ENCODE results near the gene NOXRED1.

The NOXRED1 gene

GRCh38 chr14:77376771-77377501, 46.4 kb downstream of the NOXRED1 start, which contains the start of the genes SAMD15 and TMED8:
TSS of gene SAMD15 (plus strand) at chr14:77377379. CDS start at chr14:77377419, 40 bp downstream.
TSS of gene TMED8 (minus strand) at chr14:77377094. CDS start at chr14:77377053, 41 bp downstream.
- no peaks in the 10 kb centered on the region for H3K4me1 ChIP-seq (ENCODE audit: insufficient read depth, low read length)
- H3K36me3 ChIP-seq (ENCODE audit: insufficient read depth, low read length), result no peaks in the 10 kb centered on the region
- H3K9me3 ChIP-seq (ENCODE audit: control insufficient read depth, insufficient read depth, low read length), result no peaks in the 10 kb centered on the region
- H3K9ac ChIP-seq (ENCODE audit: low read depth, low read length), result peak within 1 kb of the TSS; percentile 62

- Histone ChIP-seq H3K4me1 (ENCODE audit: insufficient read depth, low read length) (no peaks in the 10 kb centered on the region), H3K36me3 (ENCODE audit: insufficient read depth, low read length) (no peaks in the 10 kb centered on the region), H3K9ac (ENCODE audit: low read depth, low read length) (peak overlapping the region; percentile 62), H3K9me3 (ENCODE audit: control insufficient read depth, insufficient read depth, low read length) (no peaks in the 10 kb centered on the region)
Observed at GRCh38 chr14:77375973-77376770, 47.2 kb downstream of the NOXRED1 start.

GRCh38 chr14:77375164-77375950, 48.0 kb downstream of the NOXRED1 start:
- H3K9me3 ChIP-seq (ENCODE audit: control insufficient read depth, insufficient read depth, low read length), result no peaks in the 10 kb centered on the region
- H3K36me3 ChIP-seq (ENCODE audit: insufficient read depth, low read length), result no peaks in the 10 kb centered on the region
- H3K9ac ChIP-seq (ENCODE audit: low read depth, low read length), result no peak overlapping the region; the same call in 1 of the 2 replicates
- H3K4me1 ChIP-seq (ENCODE audit: insufficient read depth, low read length), result no peaks in the 10 kb centered on the region

GRCh38 chr14:77372304-77372841, 51.0 kb downstream of the NOXRED1 start:
- Histone ChIP-seq H3K36me3 (ENCODE audit: insufficient read depth, low read length) (no peaks in the 10 kb centered on the region), H3K9ac (ENCODE audit: low read depth, low read length) (no peak overlapping the region), H3K9me3 (ENCODE audit: control insufficient read depth, insufficient read depth, low read length) (no peaks in the 10 kb centered on the region), H3K4me1 (ENCODE audit: insufficient read depth, low read length) (no peaks in the 10 kb centered on the region)

- Histone ChIP-seq H3K9ac (ENCODE audit: low read depth, low read length) (no peak overlapping the region), H3K36me3 (ENCODE audit: insufficient read depth, low read length) (no peaks in the 10 kb centered on the region; the same call in 1 of the 2 replicates), H3K4me1 (ENCODE audit: insufficient read depth, low read length) (no peaks in the 10 kb centered on the region), H3K9me3 (ENCODE audit: control insufficient read depth, insufficient read depth, low read length) (no peaks in the 10 kb centered on the region)
Observed at GRCh38 chr14:77369285-77369684, 54.0 kb downstream of the NOXRED1 start.

- Histone ChIP-seq H3K36me3 (ENCODE audit: insufficient read depth, low read length) (no peaks in the 10 kb centered on the region; the same call in 1 of the 2 replicates), H3K4me1 (ENCODE audit: insufficient read depth, low read length) (no peaks in the 10 kb centered on the region), H3K9ac (ENCODE audit: low read depth, low read length) (no peak overlapping the region), H3K9me3 (ENCODE audit: control insufficient read depth, insufficient read depth, low read length) (no peaks in the 10 kb centered on the region)
Observed at GRCh38 chr14:77364146-77364545, 59.2 kb downstream of the NOXRED1 start.

GRCh38 chr14:77359626-77360025, 63.7 kb downstream of the NOXRED1 start:
- Histone ChIP-seq H3K36me3 (ENCODE audit: insufficient read depth, low read length) (no peaks in the 10 kb centered on the region), H3K9ac (ENCODE audit: low read depth, low read length) (no peak overlapping the region), H3K4me1 (ENCODE audit: insufficient read depth, low read length) (no peaks in the 10 kb centered on the region), H3K9me3 (ENCODE audit: control insufficient read depth, insufficient read depth, low read length) (no peaks in the 10 kb centered on the region)

GRCh38 chr14:77356899-77357298, 66.4 kb downstream of the NOXRED1 start:
- Histone ChIP-seq H3K36me3 (ENCODE audit: insufficient read depth, low read length) (no peaks in the 10 kb centered on the region), H3K9ac (ENCODE audit: low read depth, low read length) (no peak overlapping the region), H3K4me1 (ENCODE audit: insufficient read depth, low read length) (no peaks in the 10 kb centered on the region), H3K9me3 (ENCODE audit: control insufficient read depth, insufficient read depth, low read length) (no peaks in the 10 kb centered on the region)

GRCh38 chr14:77355811-77356210, 67.5 kb downstream of the NOXRED1 start:
- H3K9me3 ChIP-seq (ENCODE audit: control insufficient read depth, insufficient read depth, low read length), result no peaks in the 10 kb centered on the region
- no peaks in the 10 kb centered on the region for H3K36me3 ChIP-seq (ENCODE audit: insufficient read depth, low read length)
- no peak overlapping the region for H3K9ac ChIP-seq (ENCODE audit: low read depth, low read length)
- no peaks in the 10 kb centered on the region for H3K4me1 ChIP-seq (ENCODE audit: insufficient read depth, low read length)

GRCh38 chr14:77353469-77354141, 69.7 kb downstream of the NOXRED1 start:
- Histone ChIP-seq H3K4me1 (ENCODE audit: insufficient read depth, low read length) (no peaks in the 10 kb centered on the region), H3K9ac (ENCODE audit: low read depth, low read length) (no peak overlapping the region), H3K9me3 (ENCODE audit: control insufficient read depth, insufficient read depth, low read length) (no peaks in the 10 kb centered on the region), H3K36me3 (ENCODE audit: insufficient read depth, low read length) (no peaks in the 10 kb centered on the region)

GRCh38 chr14:77347751-77348150, 75.6 kb downstream of the NOXRED1 start:
- no peak overlapping the region for H3K9ac ChIP-seq (ENCODE audit: low read depth, low read length)

GRCh38 chr14:77346495-77346894, 76.8 kb downstream of the NOXRED1 start:
- Histone ChIP-seq H3K4me1 (ENCODE audit: insufficient read depth, low read length) (peaks cover 20% of the 10 kb centered on the region), H3K36me3 (ENCODE audit: insufficient read depth, low read length) (no peaks in the 10 kb centered on the region), H3K9ac (ENCODE audit: low read depth, low read length) (no peak overlapping the region), H3K9me3 (ENCODE audit: control insufficient read depth, insufficient read depth, low read length) (no peaks in the 10 kb centered on the region)

More at GRCh38 chr14:77347751-77348150, 75.6 kb downstream of the NOXRED1 start:
- Histone ChIP-seq H3K4me1 (ENCODE audit: insufficient read depth, low read length) (peaks cover 14% of the 10 kb centered on the region), H3K36me3 (ENCODE audit: insufficient read depth, low read length) (no peaks in the 10 kb centered on the region), H3K9me3 (ENCODE audit: control insufficient read depth, insufficient read depth, low read length) (no peaks in the 10 kb centered on the region)

GRCh38 chr14:77344377-77344996, 78.8 kb downstream of the NOXRED1 start:
- H3K9ac ChIP-seq (ENCODE audit: low read depth, low read length), result no peak overlapping the region
- no peaks in the 10 kb centered on the region for H3K9me3 ChIP-seq (ENCODE audit: control insufficient read depth, insufficient read depth, low read length)
- H3K36me3 ChIP-seq (ENCODE audit: insufficient read depth, low read length), result no peaks in the 10 kb centered on the region
- H3K4me1 ChIP-seq (ENCODE audit: insufficient read depth, low read length), result peaks cover 28% of the 10 kb centered on the region
